HG02678 (cell line): ENCODE results near the gene MT1HL1.

Source experiments
- ATAC-seq: cut with Tn5 transposase; IDR thresholded peaks from one replicate; pipeline ENCODE4 v1.9.1; 2021; ENCODE audit warnings: mild to moderate bottlenecking, moderate library complexity; ENCODE audit not compliant: unreplicated experiment

The MT1HL1 gene

DNA sequence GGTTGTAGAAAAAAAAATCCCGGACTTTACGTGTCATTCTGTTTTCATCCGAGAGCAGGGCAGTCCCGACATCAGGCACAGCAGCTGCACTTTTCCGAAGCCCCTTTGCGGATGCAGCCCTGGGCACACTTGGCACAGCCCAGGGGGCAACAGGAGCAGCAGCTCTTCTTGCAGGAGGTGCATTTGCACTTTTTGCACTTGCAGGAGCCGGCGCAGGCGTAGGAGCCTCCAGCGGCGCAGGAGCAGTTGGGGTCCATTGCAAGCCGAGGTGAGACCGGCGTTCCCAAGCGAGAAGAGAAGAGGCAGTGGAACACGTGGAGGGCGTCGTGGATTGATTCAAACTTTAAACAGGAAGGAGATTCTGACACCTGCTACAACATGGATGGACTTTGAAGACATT, at the start of gene MT1HL1:
MT1HL1 (minus strand) TSS at position 326 of the 400 bp plus-strand sequence; CDS start at position 257, 69 bp downstream.
- ATAC-seq: no peak

DNA sequence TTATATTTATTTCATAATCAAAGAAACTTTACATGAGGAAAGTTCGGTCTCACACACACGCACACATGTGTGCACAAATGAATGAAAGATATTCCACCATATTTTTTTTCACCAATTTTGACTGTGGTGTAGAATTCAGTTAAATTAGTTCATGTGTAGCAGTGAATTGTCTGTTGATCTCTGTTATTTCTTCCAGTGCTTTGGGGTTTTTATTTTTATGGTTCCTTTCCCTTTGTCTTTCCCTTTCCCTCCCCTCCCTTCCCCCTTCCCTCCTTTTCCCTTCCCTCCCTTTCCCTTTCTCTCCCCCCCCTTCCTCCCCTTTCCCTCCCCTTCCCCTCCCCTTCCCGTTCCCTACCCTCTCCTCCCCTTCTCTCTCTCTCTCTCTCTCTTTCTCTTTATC, 46.7 kb upstream of the MT1HL1 start:
- ATAC-seq: no peak

DNA sequence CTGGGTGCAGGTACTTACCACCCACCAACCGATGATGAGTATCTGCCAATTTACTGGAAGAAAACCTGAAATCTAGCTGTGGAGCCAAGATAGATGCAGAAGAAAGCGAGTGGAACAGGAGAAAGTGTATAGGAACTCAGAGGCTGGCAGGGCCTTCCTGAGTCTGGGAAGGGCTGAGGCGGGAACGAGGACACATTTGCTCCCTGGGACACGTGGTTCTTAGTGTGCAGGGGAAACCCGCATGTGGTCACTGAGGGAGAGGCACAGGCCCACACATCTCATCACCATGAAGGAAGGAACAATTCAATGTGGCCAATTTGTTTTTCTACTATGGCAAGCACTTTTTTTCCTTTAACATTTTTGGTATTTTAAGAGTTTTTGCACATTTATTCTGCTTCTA, 45.9 kb upstream of the MT1HL1 start:
- no peak for ATAC-seq

DNA sequence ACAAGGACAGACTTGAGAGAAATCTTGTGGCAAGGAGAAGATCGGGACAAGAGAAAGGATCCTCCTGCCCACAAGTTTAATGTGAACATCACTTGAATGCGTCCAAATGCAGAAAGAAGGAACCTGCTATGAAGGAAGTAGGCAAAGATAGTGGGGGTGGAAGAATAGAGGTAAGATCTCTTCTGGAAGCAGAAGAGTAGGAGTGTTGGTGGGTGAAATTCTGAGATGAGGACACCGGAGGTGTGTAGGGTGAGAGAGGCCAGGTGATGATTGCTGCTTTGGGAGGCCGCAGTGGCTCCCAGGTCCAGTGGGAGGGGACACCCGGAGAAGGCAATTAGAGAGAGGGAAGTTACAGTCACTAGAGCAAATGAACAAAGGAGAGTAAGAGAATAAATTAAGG, 44.6 kb upstream of the MT1HL1 start:
- ATAC-seq: no peak

DNA sequence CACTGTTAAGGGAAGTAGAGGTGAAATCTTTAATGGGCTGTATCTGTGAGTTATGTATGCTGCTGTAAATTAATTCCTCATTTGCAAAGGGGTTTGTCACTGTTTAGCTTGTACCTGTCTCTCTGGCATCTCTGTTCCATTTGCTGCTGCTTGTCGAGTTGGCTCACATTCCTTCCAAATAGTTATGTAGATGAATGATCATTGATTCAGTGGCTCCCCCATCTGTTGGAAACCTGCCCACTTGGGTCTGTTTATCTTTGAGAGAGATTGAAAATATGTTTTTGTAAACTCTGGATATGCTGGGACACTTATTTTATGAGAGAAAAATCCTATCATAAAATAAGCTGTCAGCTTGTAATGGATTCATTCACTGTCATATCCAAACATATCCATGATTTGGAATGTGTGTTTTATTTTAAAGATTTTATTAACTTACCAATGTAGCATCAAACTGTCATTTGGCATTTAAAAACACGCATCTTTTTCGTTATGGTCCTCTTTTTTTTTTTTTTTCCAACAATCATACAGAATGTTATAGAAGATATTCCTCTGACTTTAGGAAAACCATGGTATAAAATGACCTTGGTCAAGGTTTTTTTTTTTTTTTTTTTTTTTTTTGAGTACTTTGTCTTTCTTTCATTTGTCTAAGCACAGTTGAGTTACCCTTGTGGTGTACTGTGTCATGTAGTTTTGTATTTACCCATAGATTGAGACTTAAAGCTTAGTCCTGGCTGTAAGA, 41.2 kb upstream of the MT1HL1 start:
- no peak for ATAC-seq

DNA sequence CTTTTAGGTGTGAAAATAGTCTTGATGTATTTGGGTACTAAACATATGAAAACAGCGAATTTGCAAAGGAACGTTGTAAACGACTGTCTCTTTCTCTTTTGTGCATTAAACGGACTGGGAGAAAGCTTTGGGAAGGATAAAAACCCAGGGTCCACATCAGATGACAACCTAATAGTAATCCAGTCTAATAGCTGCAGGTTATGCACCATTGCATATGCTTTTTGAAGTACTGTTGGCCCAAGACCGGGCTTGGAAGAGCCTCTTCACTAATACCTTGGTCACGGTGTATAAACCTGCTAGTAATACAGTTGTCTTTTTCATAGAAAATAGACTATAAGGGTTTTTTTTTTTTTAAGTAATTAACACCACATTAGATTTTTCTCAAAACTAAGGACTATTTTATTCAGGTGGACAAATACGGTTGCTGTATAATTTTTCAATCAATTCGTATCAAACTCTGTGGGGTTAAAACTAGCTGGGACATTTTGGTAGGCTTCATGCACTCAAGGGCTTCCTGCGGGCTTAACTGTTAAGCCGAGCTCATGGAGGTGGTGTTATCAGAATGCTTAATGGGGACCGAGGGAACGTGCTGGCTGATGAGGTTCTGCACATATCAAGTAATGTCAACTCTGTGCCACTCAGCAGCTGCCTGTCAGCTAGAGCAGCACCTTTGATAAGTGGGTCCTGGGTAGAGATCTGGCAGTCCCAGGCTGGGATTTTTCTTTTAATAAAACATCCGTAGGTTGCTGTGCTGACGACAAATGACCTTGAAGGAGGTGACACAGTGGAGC, 39.8 kb upstream of the MT1HL1 start:
- ATAC-seq: no peak

DNA sequence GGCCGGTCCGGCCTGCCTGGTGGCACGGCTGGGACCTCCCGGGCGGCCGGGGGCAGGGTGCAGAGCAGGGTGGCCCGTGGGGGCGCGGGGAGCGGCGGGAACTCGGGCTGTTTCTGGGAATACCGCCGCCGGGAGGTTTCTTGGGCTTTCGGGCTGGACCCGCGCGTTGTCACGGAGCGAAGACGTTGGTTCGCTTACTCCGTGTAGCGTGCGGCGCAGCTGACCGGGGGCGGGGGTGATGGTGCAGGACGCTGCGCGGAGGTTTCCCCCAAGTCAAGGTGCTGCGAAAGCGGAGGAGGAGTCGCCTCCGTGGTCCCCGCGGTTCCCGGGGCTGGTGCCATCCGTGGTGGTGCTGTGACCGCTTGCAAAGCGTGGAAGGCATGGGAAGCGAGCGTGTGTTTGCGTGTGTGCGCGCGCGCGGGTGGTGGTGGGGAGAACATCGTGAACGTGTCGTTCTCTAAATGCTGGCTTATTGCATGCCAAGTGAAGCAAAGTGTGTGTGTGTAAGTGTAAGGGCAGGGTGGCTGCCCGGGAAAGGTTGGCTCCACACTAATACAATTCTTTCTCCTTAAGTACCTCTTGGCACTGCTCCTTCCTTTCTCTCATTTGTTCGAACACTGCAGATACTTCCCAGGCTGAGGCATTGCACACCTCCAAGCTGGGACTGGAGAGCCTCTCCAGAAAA, 38.8 kb upstream of the MT1HL1 start:
- no peak for ATAC-seq

DNA sequence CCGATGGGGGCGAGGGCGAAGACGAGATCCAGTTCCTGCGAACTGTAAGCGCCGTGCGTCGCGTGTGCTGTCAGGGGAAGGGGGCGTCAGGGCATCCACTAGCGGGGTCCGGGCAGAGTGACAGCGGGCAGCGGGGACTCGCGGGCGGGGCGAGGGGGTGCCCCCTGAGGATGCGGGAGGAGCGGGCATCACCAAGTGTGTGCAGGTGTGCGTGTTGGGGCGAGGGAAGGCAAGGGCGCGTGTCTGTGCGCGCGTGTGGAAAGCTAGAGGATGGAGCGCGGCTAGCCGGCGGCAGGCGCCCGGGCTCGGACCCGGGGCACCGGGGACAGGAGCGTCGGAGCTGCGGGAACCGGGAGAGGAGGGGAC, 38.3 kb upstream of the MT1HL1 start:
- no peak for ATAC-seq

DNA sequence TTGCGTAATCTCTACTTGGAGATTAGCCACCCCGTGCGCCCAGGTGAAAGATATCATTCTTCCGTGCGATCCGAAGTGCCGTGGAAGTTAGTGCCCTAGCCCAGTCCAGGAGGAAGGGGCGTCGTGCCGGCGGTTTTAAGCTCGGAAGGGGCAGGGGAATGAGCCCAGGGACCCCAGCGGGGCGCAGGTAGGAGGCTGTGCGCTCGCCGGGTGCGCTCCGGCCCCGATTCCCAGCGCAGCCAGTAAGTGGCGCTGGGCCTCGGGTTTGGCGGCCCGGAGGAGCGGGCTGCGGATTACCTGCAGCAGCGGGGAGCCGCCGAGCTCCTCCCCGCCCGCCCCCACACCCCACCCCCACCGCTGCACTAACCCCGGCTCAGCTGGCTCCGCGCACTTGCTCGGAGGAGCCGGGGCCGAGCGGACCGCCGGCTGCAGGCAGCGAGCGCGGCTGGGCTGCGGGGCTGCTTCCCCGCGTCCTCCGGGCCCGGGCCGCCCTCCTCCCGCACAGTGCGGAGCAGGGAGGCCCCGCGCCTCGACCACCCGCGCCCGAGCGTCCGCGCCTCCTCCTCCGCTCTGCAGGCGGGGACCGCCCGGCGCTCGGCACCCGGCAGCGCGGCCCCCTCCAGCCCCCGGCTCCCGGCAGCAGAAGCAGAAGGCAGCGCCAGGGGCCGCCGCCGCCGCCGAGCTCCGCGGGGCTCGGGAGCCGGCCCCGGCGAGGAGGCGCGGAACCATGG, 37.7 kb upstream of the MT1HL1 start, which contains the start of gene RYR2:
RYR2 (plus strand) TSS at position 390 of the 731 bp plus-strand sequence; CDS start at position 728, 338 bp downstream.
- ATAC-seq: no peak

DNA sequence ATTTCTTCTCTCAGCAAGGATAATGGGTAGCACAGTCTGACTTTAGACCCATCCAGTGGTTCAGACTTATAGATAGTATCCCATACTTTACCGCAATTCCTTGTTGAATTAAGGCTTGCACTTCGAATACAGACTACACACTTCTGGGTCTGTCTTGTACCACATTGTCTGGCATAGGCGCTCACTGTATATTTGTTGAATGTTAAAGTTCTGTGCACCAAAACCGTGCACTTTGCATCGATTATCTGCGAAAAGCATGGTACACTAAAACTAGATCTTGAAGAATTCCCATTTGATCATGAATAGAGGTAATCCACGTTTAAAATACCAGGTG, 37.2 kb upstream of the MT1HL1 start:
- ATAC-seq: no peak

DNA sequence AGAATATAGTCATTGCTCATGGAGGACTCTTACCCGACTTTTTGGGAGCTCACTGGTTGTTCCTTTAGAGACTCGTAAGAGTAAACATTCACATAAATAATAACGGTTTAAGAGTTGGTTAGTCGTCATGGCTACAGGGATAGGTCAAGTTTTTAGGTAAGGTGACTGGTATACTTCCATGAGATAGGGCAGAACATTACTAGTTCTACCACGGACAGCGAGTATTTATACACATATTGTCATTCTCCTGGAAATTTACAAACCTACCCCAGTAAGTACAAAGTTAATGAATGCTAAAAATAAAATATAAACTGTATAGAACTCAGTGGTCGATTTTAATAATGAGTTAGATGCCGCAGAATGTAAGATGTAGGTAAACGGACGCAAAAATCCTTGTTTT, 36.6 kb upstream of the MT1HL1 start:
- ATAC-seq: no peak

DNA sequence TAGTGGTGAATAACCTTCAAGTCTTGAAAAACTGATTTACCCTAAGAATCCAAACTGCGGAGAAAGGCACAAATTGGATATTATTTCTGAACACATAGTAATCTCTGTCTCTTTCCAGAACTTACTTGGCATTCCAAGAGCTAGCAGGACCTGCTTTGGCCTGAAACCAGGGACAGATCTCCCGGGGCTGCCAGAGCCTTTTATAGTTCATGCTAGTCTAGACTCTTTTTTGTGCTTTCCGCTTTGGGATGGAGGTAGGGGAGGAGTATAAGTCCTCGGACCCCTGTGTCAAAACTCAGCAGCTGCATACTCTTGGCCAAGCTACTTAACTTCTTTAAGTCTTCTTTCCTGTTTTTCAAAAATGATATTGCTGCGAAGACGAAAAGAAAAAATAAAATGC, 34.0 kb upstream of the MT1HL1 start:
- no peak for ATAC-seq

DNA sequence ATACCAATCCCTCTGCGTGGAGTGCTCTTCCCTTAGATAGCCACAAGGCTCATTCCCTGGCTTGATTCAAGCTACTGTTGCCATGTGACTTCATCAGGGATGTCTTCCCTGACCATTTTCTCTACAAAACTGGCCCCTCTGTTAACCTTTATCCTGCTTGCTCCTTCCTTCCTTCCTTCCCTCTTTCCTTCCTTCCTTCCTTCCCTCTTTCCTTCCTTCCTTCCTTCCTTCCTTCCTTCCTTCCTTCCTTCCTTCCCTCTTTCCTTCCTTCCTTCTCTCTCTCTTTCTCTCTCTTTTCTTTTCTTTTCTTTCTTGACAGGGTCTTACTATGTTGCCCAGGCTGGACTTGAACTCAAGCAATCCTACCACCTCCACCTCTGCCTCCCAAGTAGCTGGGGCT, 31.5 kb upstream of the MT1HL1 start:
- ATAC-seq: no peak

DNA sequence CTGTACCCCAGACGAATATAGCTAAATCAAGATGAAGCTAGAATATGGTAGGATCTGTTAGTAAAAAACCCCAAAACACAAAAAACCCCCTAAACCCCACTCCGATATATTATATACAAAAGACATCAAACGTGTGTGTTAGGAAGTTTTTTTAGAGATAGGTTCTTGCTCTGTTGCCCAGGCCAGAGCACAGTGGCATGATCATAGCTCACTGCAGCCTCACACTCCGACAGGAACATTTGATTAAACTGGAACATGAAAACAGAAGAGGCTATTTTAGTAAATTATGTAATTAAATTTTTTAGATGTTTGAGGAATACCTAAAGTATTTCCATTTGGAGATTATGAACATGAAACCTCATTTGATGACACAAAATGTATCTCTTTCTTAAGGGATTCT, 29.6 kb upstream of the MT1HL1 start:
- no peak for ATAC-seq

DNA sequence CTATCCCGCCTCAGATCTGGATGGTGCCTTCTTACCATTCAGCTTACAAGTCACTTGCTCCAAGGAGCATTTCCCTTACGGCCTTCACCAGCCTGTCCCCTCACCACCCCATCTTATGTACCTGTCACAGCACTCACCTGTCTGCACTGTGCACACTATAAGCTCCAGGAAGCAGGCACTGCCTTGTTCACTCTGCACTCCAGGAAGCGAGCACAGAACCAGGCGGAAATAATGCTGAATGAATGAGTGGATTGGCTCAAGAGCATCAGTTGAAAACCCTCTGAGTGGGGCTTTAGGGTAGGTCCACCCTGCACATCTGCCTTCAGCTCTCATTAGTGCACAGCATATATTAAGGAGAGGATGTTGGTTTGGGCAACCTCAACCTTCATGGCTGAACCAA, 28.8 kb upstream of the MT1HL1 start:
- no peak for ATAC-seq

DNA sequence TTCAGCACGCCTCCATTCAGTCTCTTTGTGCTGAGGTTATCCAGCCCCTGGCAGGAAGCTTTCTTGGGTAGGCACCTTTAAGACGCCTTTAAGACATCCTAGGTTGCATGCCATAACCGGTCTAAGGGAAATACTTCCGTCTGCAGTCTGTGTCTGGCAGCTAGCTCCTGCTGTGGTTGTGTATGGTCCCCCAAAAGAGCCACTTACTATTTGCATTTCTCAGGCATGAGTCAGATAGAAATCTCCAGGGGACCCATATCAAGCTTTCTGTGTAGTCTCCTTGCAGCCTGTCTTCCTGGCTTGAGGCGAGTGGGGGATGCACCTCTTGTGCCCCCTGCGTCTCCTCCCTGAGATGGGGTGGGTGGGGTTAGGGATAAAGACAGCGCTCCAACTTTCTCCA, 27.8 kb upstream of the MT1HL1 start:
- peak; percentile 74 for ATAC-seq

DNA sequence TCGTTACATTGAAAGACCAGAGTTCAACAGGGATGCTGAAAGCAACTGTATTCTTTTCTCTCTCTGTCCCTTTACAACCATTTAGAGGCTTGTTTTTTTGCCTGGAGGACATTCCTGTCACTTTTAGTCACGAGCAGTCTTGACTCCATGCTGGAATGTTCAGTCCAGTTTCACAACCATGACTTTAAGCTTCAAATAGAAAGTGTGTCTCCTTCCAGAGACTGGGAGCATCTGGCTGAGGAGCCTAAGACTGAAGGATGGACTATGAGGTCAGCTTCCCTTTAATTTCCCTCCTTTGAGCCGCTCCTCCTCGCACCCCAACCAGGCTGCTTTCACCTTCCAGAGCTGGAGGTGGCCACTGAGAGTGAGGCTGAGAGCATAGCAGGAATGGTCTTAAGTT, 27.2 kb upstream of the MT1HL1 start:
- no peak for ATAC-seq

DNA sequence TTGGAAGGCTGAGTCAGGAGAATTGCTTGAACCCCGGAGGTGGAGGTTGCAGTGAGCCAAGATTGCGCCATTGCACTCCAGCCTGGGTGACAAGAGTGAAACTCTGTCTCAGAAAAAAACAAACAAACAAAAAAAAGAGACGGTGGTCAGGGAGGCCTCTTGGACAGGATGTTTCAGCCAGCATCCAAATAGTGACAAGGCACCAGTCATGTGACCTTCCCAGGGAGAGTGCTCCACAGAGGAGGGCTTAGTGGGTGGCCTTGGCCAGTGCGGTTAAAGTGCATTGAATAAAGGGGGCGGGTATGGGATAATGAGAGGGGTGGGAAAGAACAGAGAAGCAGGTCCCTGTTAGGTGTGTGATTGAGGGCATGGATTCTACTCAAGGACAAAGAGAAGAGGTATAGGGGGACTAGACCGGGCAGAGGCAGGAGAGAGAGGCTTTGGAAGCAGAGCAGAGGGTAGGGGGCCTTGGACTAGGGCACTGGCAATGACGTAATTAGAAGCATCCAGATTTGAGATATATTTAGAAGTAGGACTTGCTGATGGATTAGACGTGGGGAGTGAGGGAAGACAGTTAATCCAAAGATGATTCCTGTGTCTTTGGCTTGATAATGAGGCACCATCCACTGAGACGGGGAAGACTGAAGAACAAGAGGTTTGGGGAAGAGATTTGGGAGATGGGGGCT, 25.8 kb upstream of the MT1HL1 start:
- no peak for ATAC-seq

DNA sequence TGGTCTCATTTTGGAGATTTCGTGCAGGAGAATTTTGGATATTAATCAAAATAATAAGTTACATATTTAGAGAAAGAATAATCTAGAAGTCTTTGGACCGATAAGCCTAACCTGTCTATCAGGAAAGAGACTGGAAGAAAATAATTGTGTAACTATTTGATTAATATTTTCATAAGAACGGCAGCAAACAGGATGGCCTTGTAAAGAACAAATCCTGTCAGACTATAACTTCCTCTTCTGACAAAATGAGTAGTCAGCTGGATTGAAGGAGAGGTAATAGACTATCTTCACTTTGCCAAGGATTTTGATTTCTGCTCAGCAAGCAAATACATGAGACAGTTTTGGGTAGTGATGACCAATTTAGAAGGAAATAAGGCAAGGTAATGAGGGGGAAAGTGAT, 25.0 kb upstream of the MT1HL1 start:
- ATAC-seq: no peak

DNA sequence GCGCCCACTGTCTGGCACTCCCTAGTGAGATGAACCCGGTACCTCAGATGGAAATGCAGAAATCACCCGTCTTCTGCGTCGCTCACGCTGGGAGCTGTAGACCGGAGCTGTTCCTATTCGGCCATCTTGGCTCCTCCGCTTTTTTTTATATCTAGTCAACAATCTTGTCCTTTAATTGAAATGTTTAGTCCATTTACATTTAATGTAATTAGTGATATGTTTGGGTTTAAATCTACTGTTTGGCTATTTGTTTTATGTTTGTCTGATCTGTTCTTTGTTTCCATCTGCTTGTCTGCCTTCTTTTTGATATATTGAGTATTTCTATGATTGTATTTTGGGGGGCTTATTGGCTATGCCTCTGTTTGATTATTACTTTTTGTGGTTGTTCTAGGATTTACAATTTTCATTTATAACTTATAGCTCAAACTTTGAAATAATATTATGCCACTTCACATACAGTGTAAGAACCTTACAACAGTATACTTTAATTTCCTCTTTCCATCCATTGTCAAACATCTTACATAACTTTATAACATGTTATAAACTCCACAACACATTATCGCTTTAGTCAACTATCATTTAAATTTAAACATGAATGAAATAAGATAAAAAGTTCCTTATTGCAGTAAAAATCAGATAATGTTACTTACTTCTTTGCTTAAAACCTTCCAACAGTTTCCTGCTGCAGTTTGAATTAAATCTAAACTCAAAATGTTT, 21.3 kb upstream of the MT1HL1 start:
- ATAC-seq: no peak
